ENCODE results near the gene BANF1. TPM values are rescaled to one million over a fixed set of nuclear protein-coding genes. Genes with fewer than 3 reads are reported as not detected.

The BANF1 gene
- total RNA-seq, 6 experiments from 2014 or later, result 30.2 to 96.9 (median 72.0) TPM

GRCh38 chr11:65964906-65965305 lies 37.4 kb upstream of the BANF1 start:
- DNase-seq (no peak), ATAC-seq (no peak)
- no peak overlapping the region for H3K27ac ChIP-seq
- H3K36me3 ChIP-seq, result peaks cover 0 to 56% (median 20%) of the 10 kb centered on the region in 4 donors
- H3K27me3 ChIP-seq, result no peaks in the 10 kb centered on the region
- no peak overlapping the region for H3K4me3 ChIP-seq
- WGBS (ENCODE audit: insufficient coverage, low coverage, low lambda C conversion rate, missing lambda C conversion rate), result 97% methylated on average over 5 of the region's 10 CpGs
- intact Hi-C loops (cut with DNase I), result no loop called here
- TF ChIP-seq POLR2A (IDR thresholded peaks at IDR 0.05), result no peak
- no peak for TF ChIP-seq CTCF (IDR thresholded peaks at IDR 0.05)
- no peaks in the 10 kb centered on the region for H3K9me3 ChIP-seq
- peaks cover 0 to 20% (median 8%) of the 10 kb centered on the region in 4 donors for H3K4me1 ChIP-seq

- 93% methylated on average over 15 of the region's 36 CpGs for WGBS (ENCODE audit: insufficient coverage, low coverage, low lambda C conversion rate, missing lambda C conversion rate)
- DNase-seq (no peak), ATAC-seq (no peak)
- Histone ChIP-seq H3K4me1 (peaks cover 0 to 20% (median 8%) of the 10 kb centered on the region in 4 donors), H3K27ac (no peak overlapping the region), H3K27me3 (no peaks in the 10 kb centered on the region), H3K9me3 (no peaks in the 10 kb centered on the region), H3K36me3 (peaks cover 0 to 58% (median 20%) of the 10 kb centered on the region in 4 donors), H3K4me3 (no peak overlapping the region)
- intact Hi-C loops (cut with DNase I), result no loop called here
- TF ChIP-seq CTCF (IDR thresholded peaks at IDR 0.05) (no peak), POLR2A (IDR thresholded peaks at IDR 0.05) (no peak)
Measured at GRCh38 chr11:65965986-65966762, 36.1 kb upstream of the BANF1 start.

GRCh38 chr11:65967329-65967934 lies 34.9 kb upstream of the BANF1 start:
- Histone ChIP-seq H3K27me3 (no peaks in the 10 kb centered on the region), H3K27ac (no peak overlapping the region), H3K36me3 (peaks cover 0 to 62% (median 20%) of the 10 kb centered on the region in 4 donors), H3K4me1 (peaks cover 0 to 17% (median 7%) of the 10 kb centered on the region in 4 donors), H3K4me3 (no peak overlapping the region), H3K9me3 (no peaks in the 10 kb centered on the region)
- 94% methylated on average over 6 of the region's 30 CpGs for WGBS (ENCODE audit: insufficient coverage, low coverage, low lambda C conversion rate, missing lambda C conversion rate)
- intact Hi-C loops (cut with DNase I), result no loop called here
- no peak for DNase-seq
- no peak for TF ChIP-seq POLR2A (IDR thresholded peaks at IDR 0.05)
- no peak for TF ChIP-seq CTCF (IDR thresholded peaks at IDR 0.05)
- no peak for ATAC-seq

- Histone ChIP-seq H3K36me3 (peaks cover 0 to 65% (median 21%) of the 10 kb centered on the region in 4 donors), H3K4me1 (peaks cover 0 to 3% (median 0%) of the 10 kb centered on the region in 4 donors), H3K27me3 (no peaks in the 10 kb centered on the region), H3K9me3 (no peaks in the 10 kb centered on the region), H3K4me3 (no peak overlapping the region), H3K27ac (no peak overlapping the region)
- ATAC-seq (peak in 1 of 4 donors; percentile 31), DNase-seq (no peak)
- TF ChIP-seq CTCF (IDR thresholded peaks at IDR 0.05), result no peak
- no peak for TF ChIP-seq POLR2A (IDR thresholded peaks at IDR 0.05)
- intact Hi-C loops (cut with DNase I), result no loop called here
- 73% methylated on average over 8 of the region's 15 CpGs for WGBS (ENCODE audit: insufficient coverage, low coverage, low lambda C conversion rate, missing lambda C conversion rate)
Measured at GRCh38 chr11:65968600-65969482, 33.5 kb upstream of the BANF1 start.

Data from right lobe of liver (tissue), 6 donors.